Stimulated activated CD8-positive, alpha-beta memory T cell treated with anti-CD3 and anti-CD28 coated beads, Interleukin-7, amount 100 ng/mL, for 24 hours (primary cell): ENCODE results near the gene SKAP1.
"Not testable (repeated sequence)": the region's sequence is repeated elsewhere in the genome, so short reads cannot be mapped to it uniquely, and the experiment has no call there.

Source experiments
- DNase-seq: peaks from one replicate; pipeline ENCODE4 v3.0.0-alpha.2; 2020; ENCODE audit warnings: low read depth

The SKAP1 gene

GRCh38 chr17:48429638-48430586 lies at the start of gene SKAP1:
Gene SKAP1 (minus strand): TSS chr17:48430214.
- no peak for DNase-seq

DNA sequence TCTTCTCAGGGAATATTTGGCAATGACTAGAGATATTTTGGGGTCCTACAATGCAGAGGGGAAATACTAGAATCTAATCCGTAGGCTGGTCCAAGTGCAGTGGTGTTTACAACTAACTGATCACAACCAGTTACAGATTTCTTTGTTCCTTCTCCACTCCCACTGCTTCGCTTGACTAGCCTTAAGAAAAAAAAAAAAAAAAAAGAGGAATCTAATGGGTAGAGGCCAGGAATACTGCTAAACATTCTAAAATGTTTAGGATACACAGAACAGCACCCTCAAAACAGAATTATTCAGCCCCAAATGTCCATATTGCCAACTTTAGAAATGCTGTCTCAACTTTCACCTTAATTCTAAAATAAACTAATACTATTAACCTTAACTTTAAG lies 49.0 kb upstream of the SKAP1 start:
- DNase-seq = no peak

DNA sequence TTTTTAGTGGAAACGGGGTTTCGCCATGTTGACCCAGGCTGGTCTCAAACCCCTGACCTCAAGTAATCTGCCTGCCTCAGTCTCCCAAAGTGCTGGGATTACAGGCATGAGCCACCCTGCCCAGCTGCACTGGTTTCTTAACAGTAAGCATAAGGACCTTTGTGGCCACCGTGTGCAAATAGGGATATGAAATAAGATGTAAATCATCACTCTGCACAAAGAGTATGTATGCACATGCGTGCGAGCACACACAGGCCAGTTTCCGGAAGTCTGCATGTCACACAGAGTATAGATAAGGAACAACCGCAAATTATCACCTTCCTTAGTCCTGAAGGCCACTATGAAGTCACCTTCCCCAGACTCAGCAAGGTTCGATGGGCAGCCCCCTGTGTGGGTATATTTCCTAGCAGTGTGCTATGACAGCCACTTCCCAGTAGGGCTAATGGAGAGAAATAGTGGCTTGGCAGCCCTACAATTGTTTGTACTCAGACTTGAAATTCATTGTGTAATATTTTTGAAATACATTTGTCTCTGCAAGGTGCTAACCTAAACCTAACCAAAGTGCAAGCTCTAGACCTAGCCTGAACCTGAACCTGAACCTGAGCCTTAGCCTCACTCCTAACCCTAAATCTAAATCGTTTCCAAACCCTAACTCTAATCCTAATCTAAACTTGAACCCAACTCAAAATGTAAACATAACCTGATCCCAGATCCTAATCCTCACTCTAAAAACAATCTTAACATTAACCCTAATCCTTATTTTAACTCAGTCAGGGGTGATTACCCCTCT lies 48.4 kb upstream of the SKAP1 start:
- DNase-seq = no peak

DNA sequence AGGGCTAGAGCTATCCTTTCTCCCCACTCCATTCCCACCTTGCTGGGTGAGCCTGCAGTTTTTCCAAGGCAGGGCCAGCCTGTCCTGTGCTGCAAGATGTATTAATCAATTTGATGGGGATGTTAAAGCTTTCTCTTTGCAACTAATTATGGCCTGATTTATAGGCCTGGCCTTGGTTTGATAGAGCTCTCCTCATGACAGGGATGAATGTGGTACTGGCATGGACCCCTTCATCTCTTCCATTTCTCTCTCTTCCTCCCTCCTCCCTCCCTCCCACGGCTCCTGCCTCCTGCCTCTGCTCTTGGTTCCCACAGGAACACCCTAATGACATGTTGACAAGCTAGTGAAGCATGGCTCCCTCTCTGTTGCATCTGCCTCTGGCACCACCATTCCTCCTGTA lies 47.2 kb upstream of the SKAP1 start:
- DNase-seq = no peak

DNA sequence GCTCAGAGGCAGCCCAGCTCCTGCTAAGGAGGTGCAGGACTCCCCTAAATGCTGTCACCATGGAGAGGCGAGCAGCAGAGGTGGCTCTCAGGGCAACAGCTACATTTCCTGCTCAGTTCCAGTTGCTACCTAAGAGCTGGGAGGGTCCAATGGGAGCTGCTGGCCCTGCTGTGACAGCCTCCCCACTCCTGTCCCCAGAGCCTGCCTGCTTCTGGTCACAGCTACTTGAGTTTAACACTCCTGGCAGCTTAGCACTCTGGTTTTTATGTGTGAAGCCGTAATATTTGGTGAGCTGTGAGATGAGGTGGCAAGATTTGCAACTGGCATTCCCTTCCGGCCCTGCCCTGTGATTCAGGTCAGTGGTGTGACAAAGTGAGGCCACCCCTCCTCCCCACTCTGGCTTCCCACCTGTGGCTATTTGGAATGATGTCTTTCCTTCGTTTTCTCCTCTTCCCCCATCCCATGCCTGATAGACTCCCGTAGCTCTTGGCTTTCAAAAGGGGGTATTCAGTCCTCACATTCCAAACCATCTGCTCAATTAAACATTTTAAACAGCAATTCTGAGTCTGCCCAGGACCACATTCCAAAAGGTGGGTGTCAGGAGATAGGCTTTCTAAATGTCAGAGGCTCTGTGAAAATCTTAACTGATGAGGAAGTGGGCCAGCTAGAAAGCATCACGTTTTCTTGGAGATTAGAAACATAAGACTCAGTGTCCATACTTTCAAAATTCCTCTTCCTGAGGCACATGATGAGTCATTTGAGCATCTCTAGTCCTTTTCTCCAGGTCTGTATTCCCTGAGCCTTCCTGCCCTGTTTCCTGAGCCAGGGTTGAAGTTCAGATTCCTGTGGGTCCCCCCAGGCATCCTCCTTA lies 42.6 kb upstream of the SKAP1 start:
- DNase-seq = no peak

- DNase-seq = no peak
Observed at GRCh38 chr17:48471817-48472410, 41.9 kb upstream of the SKAP1 start.

DNA sequence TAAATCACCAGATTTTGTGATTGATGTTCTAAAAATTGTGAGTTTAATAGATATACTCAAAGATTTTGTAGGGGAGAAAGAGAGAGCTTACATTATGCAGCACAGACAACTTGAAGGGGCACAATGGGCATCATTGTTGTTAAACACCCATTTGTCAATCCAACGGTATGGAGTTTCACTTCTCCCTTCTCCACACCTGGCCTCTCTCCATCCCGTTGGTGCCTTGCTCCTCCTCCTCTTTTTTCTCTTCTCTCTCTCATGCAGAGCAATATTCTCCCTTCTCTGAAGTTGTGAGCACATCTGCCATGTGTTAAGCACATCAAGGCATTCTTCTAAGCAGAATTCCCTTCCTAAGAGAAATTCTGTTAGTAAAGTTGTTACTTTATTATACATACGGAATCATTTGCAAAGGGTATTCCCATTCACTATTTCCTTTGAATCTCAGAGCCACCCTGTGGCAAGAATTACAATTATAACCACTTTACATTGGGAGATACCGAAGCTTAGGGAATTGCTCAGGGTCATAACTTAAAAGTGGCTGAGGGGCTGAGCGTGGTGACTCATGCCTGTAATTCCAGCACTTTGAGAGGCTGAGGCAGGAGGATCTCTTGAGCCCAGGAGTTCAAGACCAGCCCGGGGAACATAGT lies 40.5 kb upstream of the SKAP1 start:
- DNase-seq = no peak

GRCh38 chr17:48469227-48469626 lies 39.2 kb upstream of the SKAP1 start:
- no peak for DNase-seq

DNA sequence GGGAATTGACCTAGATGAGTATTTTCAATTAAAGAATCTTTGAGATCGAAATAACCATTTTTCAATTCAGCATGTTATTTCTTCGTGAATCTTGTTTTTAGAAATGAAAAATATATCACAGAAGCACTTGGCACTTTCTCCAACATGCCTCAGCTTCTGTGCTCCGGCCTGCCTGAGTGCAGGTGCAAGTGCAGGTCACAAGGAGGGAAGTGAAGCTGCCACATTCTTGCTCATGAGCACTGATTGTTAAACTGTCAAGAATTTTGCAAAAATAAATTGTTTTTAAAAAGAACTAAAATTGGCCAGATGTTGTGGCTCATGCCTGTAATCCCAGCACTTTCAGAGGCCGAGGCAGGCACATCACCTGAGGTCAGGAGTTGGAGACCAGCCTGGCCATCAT lies 38.3 kb upstream of the SKAP1 start:
- no peak for DNase-seq

DNA sequence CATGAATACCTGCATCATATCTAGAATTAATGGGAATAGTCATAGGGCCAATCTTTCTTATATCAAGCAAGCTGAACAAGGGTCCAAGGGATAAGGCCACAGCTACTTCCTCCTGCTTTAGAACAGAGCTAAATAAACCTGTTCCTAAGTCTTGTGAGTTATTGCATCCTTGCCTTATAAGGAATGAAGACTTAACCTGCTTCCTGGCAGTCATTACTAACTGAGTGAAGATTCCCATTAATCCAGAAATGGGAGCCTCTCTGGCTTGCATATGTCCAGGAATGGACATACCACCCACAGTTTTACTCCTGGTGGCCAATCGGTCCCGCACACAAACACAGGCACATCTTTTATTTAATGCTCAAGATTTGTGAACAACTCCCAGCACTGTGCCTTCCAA lies 35.9 kb upstream of the SKAP1 start:
- no peak for DNase-seq

DNA sequence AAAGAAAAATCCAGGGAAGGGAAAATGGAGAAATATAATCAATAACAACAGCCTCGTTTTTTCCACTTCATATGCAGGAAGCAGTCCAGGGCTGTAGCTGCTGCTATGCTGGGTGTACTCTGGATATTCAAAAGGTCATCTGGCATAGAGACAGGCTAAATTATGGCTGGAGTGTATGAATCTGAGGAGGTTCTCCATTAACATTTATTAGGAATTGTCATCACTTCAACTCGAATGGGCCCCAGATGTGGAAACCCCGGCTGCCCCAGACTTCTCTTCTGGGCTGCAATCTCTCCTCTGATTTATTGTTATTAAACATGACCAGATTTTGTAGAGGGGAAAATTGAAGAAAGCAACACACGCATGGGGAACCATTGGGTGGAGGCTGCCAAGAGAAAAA lies 33.5 kb upstream of the SKAP1 start:
- no peak for DNase-seq

- DNase-seq = no peak
Observed at GRCh38 chr17:48462946-48463345, 32.9 kb upstream of the SKAP1 start.

DNA sequence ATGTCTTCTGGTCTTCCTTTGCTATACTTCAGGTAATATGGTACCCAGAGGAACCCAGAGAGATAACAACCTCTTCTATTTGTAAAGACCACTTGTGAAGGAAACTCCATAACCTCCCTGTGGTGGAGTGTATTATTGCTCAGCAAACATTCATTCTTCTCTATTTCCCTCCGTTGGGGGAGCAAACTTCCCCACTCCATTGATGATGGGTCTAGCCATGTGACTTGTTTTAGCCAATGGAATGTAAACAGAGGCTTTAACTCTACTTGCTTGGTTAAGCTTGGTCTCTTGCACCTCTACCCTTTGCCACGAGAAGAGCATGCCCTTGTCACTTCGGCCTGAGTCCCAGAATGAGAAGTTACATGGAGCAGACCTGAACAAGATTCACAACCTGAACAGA lies 30.0 kb upstream of the SKAP1 start:
- DNase-seq = no peak

DNA sequence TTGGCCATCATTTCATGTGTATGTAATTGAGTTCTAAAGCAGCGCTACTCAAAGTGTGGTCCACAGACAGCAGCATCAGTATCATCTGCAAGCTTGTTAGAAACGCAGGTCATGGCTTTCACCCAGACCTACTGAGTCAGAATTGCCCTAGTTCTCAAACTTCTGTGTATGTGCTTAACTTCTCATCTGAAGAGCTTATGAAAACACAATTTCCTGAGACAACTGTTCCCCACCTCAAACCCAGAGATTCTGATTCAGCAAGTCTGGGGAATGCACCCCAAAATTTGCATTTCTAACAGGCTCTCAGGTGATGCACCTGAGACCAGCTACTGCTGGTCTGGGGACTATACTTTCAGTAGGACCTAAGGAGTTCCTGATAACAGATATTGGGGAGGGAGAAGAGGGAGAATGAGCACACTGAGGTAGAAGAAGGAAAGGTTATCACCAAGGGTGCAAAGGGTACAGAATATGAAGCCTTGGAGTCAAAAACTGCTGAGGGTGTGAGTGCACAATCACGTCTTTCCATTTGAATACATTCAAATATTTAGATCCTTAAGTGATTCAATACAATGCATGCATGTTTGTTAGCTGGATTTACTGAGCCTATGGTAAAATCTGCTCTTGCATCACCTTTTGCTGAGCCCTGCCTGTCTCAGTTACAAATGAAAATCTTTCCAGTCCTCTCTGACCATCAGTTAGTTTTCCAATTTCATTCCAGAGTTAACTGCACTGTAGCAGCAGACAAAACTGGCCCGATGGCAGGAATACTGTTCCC lies 29.2 kb upstream of the SKAP1 start:
- no peak for DNase-seq

GRCh38 chr17:48457080-48457836 lies 27.2 kb upstream of the SKAP1 start:
- DNase-seq = peak; percentile 45

GRCh38 chr17:48456589-48456988 lies 26.6 kb upstream of the SKAP1 start:
- DNase-seq = no peak

GRCh38 chr17:48455791-48456190 lies 25.8 kb upstream of the SKAP1 start:
- DNase-seq = no peak

GRCh38 chr17:48453447-48453846 lies 23.4 kb upstream of the SKAP1 start:
- DNase-seq = no peak

- no peak for DNase-seq
Observed at GRCh38 chr17:48451489-48451888, 21.5 kb upstream of the SKAP1 start.

DNA sequence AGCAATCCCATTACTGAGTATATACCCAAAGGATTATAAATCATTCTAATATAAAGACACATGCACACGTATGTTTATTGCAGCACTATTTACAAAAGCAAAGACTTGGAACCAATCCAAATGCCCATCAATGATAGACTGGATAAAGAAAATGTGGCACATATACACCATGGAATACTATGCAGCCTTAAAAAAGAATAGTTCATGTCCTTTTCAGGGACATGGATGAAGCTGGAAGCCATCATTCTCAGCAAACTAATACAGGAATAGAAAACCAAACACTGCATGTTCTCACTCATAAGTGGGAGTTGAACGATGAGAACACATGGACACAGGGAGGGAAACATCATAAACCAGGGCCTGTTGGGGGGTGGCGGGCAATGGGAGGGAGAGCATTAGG lies 19.3 kb upstream of the SKAP1 start:
- DNase-seq = not testable (repeated sequence)
